ENCODE measurements around the gene EMID1. TPM values are rescaled to one million over a fixed set of nuclear protein-coding genes. Genes with fewer than 3 reads are reported as not detected.

The EMID1 gene
- total RNA-seq, 2 experiments from 2014 or later: not detected

DNA sequence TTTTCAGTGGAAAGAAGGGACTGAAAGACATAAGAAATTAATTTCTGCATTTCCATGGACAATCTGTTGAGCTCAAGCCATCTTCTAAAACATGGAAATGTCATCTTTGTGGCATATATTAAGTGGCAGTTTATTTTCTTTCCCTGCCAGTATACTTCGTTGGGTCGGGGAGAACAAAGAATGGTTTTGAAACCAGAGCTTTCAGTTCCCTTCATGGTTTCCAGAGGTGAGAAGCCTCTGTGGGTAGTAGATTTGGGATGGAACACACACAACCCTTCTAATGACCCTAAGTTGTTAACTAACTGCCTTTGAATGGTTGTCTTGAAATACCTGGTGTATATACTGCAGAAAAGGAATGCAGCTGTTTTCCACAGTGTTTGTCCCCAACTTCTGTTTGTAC is 83.1 kb downstream of the EMID1 start:
- intact Hi-C loops (cut with micrococcal nuclease; ENCODE audit: unreplicated experiment): loop anchor here (2.0 kb wide), 1 partner anchor 14 kb away; no protein-coding TSS in a partner anchor
- TF ChIP-seq EZH2phosphoT487 (IDR thresholded peaks at IDR 0.05; ENCODE audit: borderline replicate concordance, low read depth, low read length): no peak
- Histone ChIP-seq H2AFZ (ENCODE audit: low read length) (no peak overlapping the region), H3K9me2 (ENCODE audit: insufficient read depth, low read length) (no peaks in the 10 kb centered on the region), H3K4me2 (ENCODE audit: low read length) (no peak overlapping the region), H3K4me1 (ENCODE audit: insufficient read depth, low read length, poor library complexity, severe bottlenecking) (no peaks in the 10 kb centered on the region), H3K4me3 (ENCODE audit: low read depth, low read length, poor library complexity, severe bottlenecking) (no peak overlapping the region), H3K36me3 (ENCODE audit: insufficient read depth, low read length) (peaks cover 100% of the 10 kb centered on the region), H4K20me1 (ENCODE audit: insufficient read depth, low read length) (no peaks in the 10 kb centered on the region), H3K79me2 (ENCODE audit: insufficient read depth, low read depth, low read length) (peaks cover 7% of the 10 kb centered on the region), H3K27ac (ENCODE audit: low read depth, low read length, poor library complexity, severe bottlenecking) (no peak overlapping the region), H3K9me3 (ENCODE audit: low read length) (no peaks in the 10 kb centered on the region)
- TSS peak; percentile 26 for BruUV-seq (replicated peaks)
- no peak for DNase-seq (ENCODE audit: low spot score)
- ChIA-PET CTCF (ENCODE audit: unreplicated experiment) (interaction anchor here (1.1 kb wide), 1 partner anchor 21 kb away, joined by 3 read pairs; the partner anchor contains the start of genes EWSR1 and RHBDD3), POLR2A (no interaction called here)

- H3K79me2 ChIP-seq (ENCODE audit: insufficient read depth, low read depth, low read length): peaks cover 7% of the 10 kb centered on the region; the same call in 1 of the 2 replicates
- no peak overlapping the region for H3K4me3 ChIP-seq (ENCODE audit: low read depth, low read length, poor library complexity, severe bottlenecking)
- peaks cover 100% of the 10 kb centered on the region for H3K36me3 ChIP-seq (ENCODE audit: insufficient read depth, low read length)
- no peak for DNase-seq (ENCODE audit: low spot score)
- H3K9me2 ChIP-seq (ENCODE audit: insufficient read depth, low read length): no peaks in the 10 kb centered on the region
- no peak overlapping the region for H2AFZ ChIP-seq (ENCODE audit: low read length)
- H3K27ac ChIP-seq (ENCODE audit: low read depth, low read length, poor library complexity, severe bottlenecking): no peak overlapping the region
- H3K9me3 ChIP-seq (ENCODE audit: low read length): no peaks in the 10 kb centered on the region
- no peak overlapping the region for H3K4me2 ChIP-seq (ENCODE audit: low read length)
- ChIA-PET CTCF (ENCODE audit: unreplicated experiment) (no interaction called here), POLR2A (no interaction called here)
- no peaks in the 10 kb centered on the region for H4K20me1 ChIP-seq (ENCODE audit: insufficient read depth, low read length)
- no TSS peak for BruUV-seq (replicated peaks)
- TF ChIP-seq CTCF (conservative IDR thresholded peaks at IDR 0.05; ENCODE audit: low read length): no peak
- H3K4me1 ChIP-seq (ENCODE audit: insufficient read depth, low read length, poor library complexity, severe bottlenecking): no peaks in the 10 kb centered on the region
- intact Hi-C loops (cut with micrococcal nuclease; ENCODE audit: unreplicated experiment): no loop called here
Observed at GRCh38 chr22:29290061-29290460, 84.4 kb downstream of the EMID1 start.

- CTCF ChIA-PET (ENCODE audit: unreplicated experiment): no interaction called here
- no peaks in the 10 kb centered on the region for H4K20me1 ChIP-seq (ENCODE audit: insufficient read depth, low read length)
- no TSS peak for BruUV-seq (replicated peaks)
Observed at GRCh38 chr22:29291215-29291614, 85.5 kb downstream of the EMID1 start.

More at GRCh38 chr22:29291215-29291614, 85.5 kb downstream of the EMID1 start:
- no peaks in the 10 kb centered on the region for H3K9me2 ChIP-seq (ENCODE audit: insufficient read depth, low read length)
- intact Hi-C loops (cut with micrococcal nuclease; ENCODE audit: unreplicated experiment): no loop called here
- no peak overlapping the region for H3K27ac ChIP-seq (ENCODE audit: low read depth, low read length, poor library complexity, severe bottlenecking)
- no peak overlapping the region for H3K4me3 ChIP-seq (ENCODE audit: low read depth, low read length, poor library complexity, severe bottlenecking)
- DNase-seq (ENCODE audit: low spot score): no peak
- H3K4me2 ChIP-seq (ENCODE audit: low read length): no peak overlapping the region
- no peak overlapping the region for H2AFZ ChIP-seq (ENCODE audit: low read length)
- POLR2A ChIA-PET: no interaction called here
- peaks cover 100% of the 10 kb centered on the region for H3K36me3 ChIP-seq (ENCODE audit: insufficient read depth, low read length)
- TF ChIP-seq EZH2phosphoT487 (IDR thresholded peaks at IDR 0.05; ENCODE audit: borderline replicate concordance, low read depth, low read length): no peak
- no peak for TF ChIP-seq CTCF (conservative IDR thresholded peaks at IDR 0.05; ENCODE audit: low read length)
- no peaks in the 10 kb centered on the region for H3K4me1 ChIP-seq (ENCODE audit: insufficient read depth, low read length, poor library complexity, severe bottlenecking)
- peaks cover 7% of the 10 kb centered on the region; the same call in 1 of the 2 replicates for H3K79me2 ChIP-seq (ENCODE audit: insufficient read depth, low read depth, low read length)
- H3K9me3 ChIP-seq (ENCODE audit: low read length): no peaks in the 10 kb centered on the region
